ENCODE data around the gene GRIN1.

GRIN1 gene

DNA sequence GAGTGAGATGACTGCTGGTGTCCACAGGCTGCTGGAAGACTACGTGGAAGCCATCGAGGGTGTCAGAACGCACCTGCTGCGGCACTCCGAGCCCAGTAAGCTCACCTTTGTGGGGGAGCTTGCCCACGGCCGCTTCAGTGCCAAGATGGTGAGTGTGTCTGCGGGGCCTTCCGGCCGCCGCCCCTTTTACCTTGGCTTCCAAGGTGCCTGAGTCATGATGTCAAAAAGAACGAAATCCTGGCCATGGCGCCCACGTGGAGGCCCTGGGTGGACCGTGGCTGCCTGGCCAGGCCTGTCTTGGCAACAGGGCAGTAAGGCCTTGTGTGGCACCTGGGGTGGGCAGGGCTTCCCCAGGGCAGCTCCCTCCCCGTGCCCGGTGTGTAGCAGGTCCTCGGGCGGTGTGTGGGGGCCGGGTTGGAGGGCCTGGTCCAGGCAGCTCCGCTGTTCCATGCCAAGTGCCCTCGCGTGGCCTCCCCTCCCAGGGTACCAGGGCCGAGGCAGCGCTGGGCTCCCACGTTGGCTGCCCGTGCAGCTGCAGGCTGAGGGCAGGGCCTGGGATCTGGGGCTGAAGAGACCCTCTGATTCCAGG, 32.2 kb upstream of the GRIN1 start:
- H3K27ac ChIP-seq (ENCODE audit: low read depth, low read length, severe bottlenecking), result no peak overlapping the region
- no peak overlapping the region for H3K4me3 ChIP-seq (ENCODE audit: extremely low read depth, insufficient read depth, low read length, poor library complexity, severe bottlenecking)
- WGBS, 2 experiments (ENCODE audit: insufficient coverage in 2 of 2), result 94 to 95% methylated on average over 27 of the region's 27 CpGs
- H3K4me1 ChIP-seq (ENCODE audit: control insufficient read depth, insufficient read depth, low read length, poor library complexity, severe bottlenecking), result no peaks in the 10 kb centered on the region
- peaks cover 74% of the 10 kb centered on the region for H3K36me3 ChIP-seq (ENCODE audit: control insufficient read depth, insufficient read depth, low read length)
- peaks cover 11% of the 10 kb centered on the region for H3K9me3 ChIP-seq (ENCODE audit: control insufficient read depth, low read length)

DNA sequence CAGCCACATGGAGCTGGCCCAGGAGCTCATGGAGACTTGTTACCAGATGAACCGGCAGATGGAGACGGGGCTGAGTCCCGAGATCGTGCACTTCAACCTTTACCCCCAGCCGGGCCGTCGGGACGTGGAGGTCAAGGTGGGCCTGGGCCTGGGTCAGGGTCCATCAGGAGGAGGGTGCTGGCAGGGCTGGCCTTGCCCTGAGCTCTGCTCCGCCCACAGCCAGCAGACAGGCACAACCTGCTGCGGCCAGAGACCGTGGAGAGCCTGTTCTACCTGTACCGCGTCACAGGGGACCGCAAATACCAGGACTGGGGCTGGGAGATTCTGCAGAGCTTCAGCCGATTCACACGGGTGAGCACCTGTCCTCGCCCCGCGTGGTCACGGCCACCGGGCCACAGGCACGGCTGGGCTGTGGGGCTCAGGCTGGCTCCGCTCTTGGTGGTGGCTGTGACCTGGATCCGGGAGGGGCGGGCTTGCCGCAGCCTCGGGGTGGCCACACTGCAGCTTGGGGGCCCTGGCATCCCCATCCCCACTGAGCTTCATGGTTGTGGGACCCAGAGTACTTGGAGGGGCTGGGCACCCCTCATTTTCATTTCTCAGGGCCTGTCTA, 31.5 kb upstream of the GRIN1 start:
- Histone ChIP-seq H3K9me3 (ENCODE audit: control insufficient read depth, low read length) (peaks cover 7% of the 10 kb centered on the region), H3K4me1 (ENCODE audit: control insufficient read depth, insufficient read depth, low read length, poor library complexity, severe bottlenecking) (no peaks in the 10 kb centered on the region), H3K27ac (ENCODE audit: low read depth, low read length, severe bottlenecking) (no peak overlapping the region), H3K36me3 (ENCODE audit: control insufficient read depth, insufficient read depth, low read length) (peaks cover 68% of the 10 kb centered on the region), H3K4me3 (ENCODE audit: extremely low read depth, insufficient read depth, low read length, poor library complexity, severe bottlenecking) (no peak overlapping the region)
- WGBS, 2 experiments (ENCODE audit: insufficient coverage in 2 of 2), result 95 to 96% methylated on average over 23 to 24 of the region's 27 CpGs

DNA sequence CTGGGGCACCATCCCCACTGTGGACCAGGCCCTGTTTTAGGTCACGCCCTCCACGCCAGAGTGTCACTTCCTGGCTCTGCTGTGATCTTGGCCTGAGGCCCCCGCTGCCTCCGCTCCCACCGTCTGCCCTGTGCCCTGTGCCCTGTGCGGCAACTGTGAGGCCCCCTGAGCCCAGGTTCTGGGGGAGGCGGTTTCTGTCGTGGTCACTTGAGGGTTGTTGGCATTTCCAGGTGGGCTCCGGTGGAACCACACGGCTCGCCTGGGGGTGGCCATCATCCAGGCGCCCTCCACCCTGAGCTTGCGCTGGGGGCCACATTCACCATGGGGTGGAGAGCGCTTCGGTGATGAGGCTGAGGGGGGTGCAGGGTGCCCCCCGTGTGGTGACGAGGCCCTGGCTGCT, 31.0 kb upstream of the GRIN1 start:
- Histone ChIP-seq H3K9me3 (ENCODE audit: control insufficient read depth, low read length) (peaks cover 2% of the 10 kb centered on the region), H3K27ac (ENCODE audit: low read depth, low read length, severe bottlenecking) (no peak overlapping the region), H3K4me1 (ENCODE audit: control insufficient read depth, insufficient read depth, low read length, poor library complexity, severe bottlenecking) (no peaks in the 10 kb centered on the region), H3K4me3 (ENCODE audit: extremely low read depth, insufficient read depth, low read length, poor library complexity, severe bottlenecking) (no peak overlapping the region), H3K36me3 (ENCODE audit: control insufficient read depth, insufficient read depth, low read length) (peaks cover 62% of the 10 kb centered on the region)
- WGBS, 2 experiments (ENCODE audit: insufficient coverage in 2 of 2), result 92 to 96% methylated on average over 12 to 15 of the region's 17 CpGs

- Histone ChIP-seq H3K27ac (ENCODE audit: low read depth, low read length, severe bottlenecking) (no peak overlapping the region), H3K36me3 (ENCODE audit: control insufficient read depth, insufficient read depth, low read length) (peaks cover 54% of the 10 kb centered on the region), H3K9me3 (ENCODE audit: control insufficient read depth, low read length) (no peaks in the 10 kb centered on the region), H3K4me1 (ENCODE audit: control insufficient read depth, insufficient read depth, low read length, poor library complexity, severe bottlenecking) (no peaks in the 10 kb centered on the region), H3K4me3 (ENCODE audit: extremely low read depth, insufficient read depth, low read length, poor library complexity, severe bottlenecking) (no peak overlapping the region)
- WGBS, 2 experiments (ENCODE audit: insufficient coverage in 2 of 2), result 89 to 94% methylated on average over 29 of the region's 29 CpGs
These were observed 30.2 kb upstream of the GRIN1 start for GRCh38 chr9:137108608-137109249.

GRCh38 chr9:137109250-137110146, 29.5 kb upstream of the GRIN1 start:
- Histone ChIP-seq H3K9me3 (ENCODE audit: control insufficient read depth, low read length) (no peaks in the 10 kb centered on the region), H3K4me1 (ENCODE audit: control insufficient read depth, insufficient read depth, low read length, poor library complexity, severe bottlenecking) (no peaks in the 10 kb centered on the region), H3K4me3 (ENCODE audit: extremely low read depth, insufficient read depth, low read length, poor library complexity, severe bottlenecking) (no peak overlapping the region), H3K36me3 (ENCODE audit: control insufficient read depth, insufficient read depth, low read length) (peaks cover 47% of the 10 kb centered on the region), H3K27ac (ENCODE audit: low read depth, low read length, severe bottlenecking) (no peak overlapping the region)
- WGBS, 2 experiments (ENCODE audit: insufficient coverage in 2 of 2), result 89 to 95% methylated on average over 27 to 31 of the region's 34 CpGs

GRCh38 chr9:137110147-137110910, 28.6 kb upstream of the GRIN1 start:
- Histone ChIP-seq H3K4me1 (ENCODE audit: control insufficient read depth, insufficient read depth, low read length, poor library complexity, severe bottlenecking) (no peaks in the 10 kb centered on the region), H3K36me3 (ENCODE audit: control insufficient read depth, insufficient read depth, low read length) (peaks cover 44% of the 10 kb centered on the region), H3K27ac (ENCODE audit: low read depth, low read length, severe bottlenecking) (no peak overlapping the region), H3K4me3 (ENCODE audit: extremely low read depth, insufficient read depth, low read length, poor library complexity, severe bottlenecking) (no peak overlapping the region), H3K9me3 (ENCODE audit: control insufficient read depth, low read length) (no peaks in the 10 kb centered on the region)
- 93 to 94% methylated on average over 34 to 38 of the region's 38 CpGs for WGBS, 2 experiments (ENCODE audit: insufficient coverage in 2 of 2)

GRCh38 chr9:137110911-137111787, 27.8 kb upstream of the GRIN1 start:
- Histone ChIP-seq H3K27ac (ENCODE audit: low read depth, low read length, severe bottlenecking) (no peak overlapping the region), H3K36me3 (ENCODE audit: control insufficient read depth, insufficient read depth, low read length) (peaks cover 38% of the 10 kb centered on the region), H3K4me3 (ENCODE audit: extremely low read depth, insufficient read depth, low read length, poor library complexity, severe bottlenecking) (no peak overlapping the region), H3K4me1 (ENCODE audit: control insufficient read depth, insufficient read depth, low read length, poor library complexity, severe bottlenecking) (no peaks in the 10 kb centered on the region), H3K9me3 (ENCODE audit: control insufficient read depth, low read length) (no peaks in the 10 kb centered on the region)
- WGBS, 2 experiments (ENCODE audit: insufficient coverage in 2 of 2), result 88% methylated on average over 23 to 28 of the region's 28 CpGs

DNA sequence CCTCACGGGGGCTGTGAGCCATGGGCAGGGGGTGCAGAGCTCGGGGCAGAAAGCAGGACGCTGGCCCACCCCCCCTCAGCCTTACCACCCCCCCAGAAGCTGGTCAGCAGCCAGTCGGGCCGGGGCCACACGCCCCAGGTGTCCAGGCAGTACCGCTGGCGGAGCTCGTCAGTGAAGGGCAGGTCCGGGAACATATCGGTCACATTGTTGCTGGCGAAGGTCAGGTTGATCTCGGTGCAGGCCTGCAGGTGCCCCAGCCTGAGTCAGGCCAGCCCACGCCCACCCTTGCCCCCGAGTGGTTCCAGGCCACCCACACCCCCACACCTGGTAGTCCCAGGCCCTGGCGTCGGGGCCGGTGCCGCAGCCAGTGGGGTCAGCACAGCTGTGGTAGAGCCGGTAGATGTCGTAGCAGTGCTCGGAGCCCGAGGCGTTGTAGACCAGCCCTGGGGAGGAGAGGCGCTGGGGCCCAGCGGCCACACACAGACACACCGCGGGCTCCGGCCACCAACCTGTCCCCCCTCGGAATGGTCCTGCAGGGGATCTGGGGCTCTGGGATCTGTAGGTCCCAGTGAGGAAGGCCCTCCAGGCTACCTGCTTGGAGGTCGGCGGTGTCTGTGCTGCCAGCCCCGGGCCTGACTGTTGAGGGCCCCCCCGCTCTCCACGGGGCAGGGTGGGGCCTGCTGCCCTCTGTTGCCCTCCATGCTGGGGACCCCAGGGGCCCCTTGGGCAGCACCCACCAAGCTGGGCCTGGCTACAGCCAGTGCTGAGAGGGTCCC, 27.0 kb upstream of the GRIN1 start:
- Histone ChIP-seq H3K9me3 (ENCODE audit: control insufficient read depth, low read length) (no peaks in the 10 kb centered on the region), H3K4me1 (ENCODE audit: control insufficient read depth, insufficient read depth, low read length, poor library complexity, severe bottlenecking) (no peaks in the 10 kb centered on the region), H3K36me3 (ENCODE audit: control insufficient read depth, insufficient read depth, low read length) (peaks cover 31% of the 10 kb centered on the region), H3K4me3 (ENCODE audit: extremely low read depth, insufficient read depth, low read length, poor library complexity, severe bottlenecking) (no peak overlapping the region), H3K27ac (ENCODE audit: low read depth, low read length, severe bottlenecking) (no peak overlapping the region)
- 85 to 96% methylated on average over 23 to 30 of the region's 35 CpGs for WGBS, 2 experiments (ENCODE audit: insufficient coverage in 2 of 2)

All from mesodermal cell (in vitro differentiated cells).